Sigmoid colon (tissue), 7 donors: ENCODE data around the gene DYRK1A. TPM values are rescaled to one million over a fixed set of nuclear protein-coding genes. Genes with fewer than 3 reads are reported as not detected.
"Not testable (repeated sequence)": the region's sequence is repeated elsewhere in the genome, so short reads cannot be mapped to it uniquely, and the experiment has no call there.

Experiments used
- DNase-seq: peaks from one replicate; pipeline ENCODE4 v3.0.0-alpha.2; 2019
- H3K27ac ChIP-seq, 4 donors: fragments of 200-600 bp; sonication (generic); one replicate each; pipeline ENCODE4 v1.5.1; 2016 to 2019; ENCODE audit warnings: mild to moderate bottlenecking in 1 of 4
- H3K27me3 ChIP-seq, 3 donors: fragments of 200-600 bp; sonication (generic); one replicate each; pipeline ENCODE4 v1.5.1; 2019; ENCODE audit warnings: mild to moderate bottlenecking in 1 of 3
- H3K36me3 ChIP-seq, 4 donors: fragments of 200-600 bp; sonication (generic); one replicate each; pipeline ENCODE4 v1.5.1; 2016 to 2019
- H3K4me1 ChIP-seq, 4 donors: fragments of 200-600 bp; sonication (generic); one replicate each; pipeline ENCODE4 v1.5.1; 2017 to 2019
- H3K4me3 ChIP-seq, 4 donors: fragments of 200-600 bp; sonication (generic); one replicate each; pipeline ENCODE4 v1.5.1; 2017 to 2019; ENCODE audit warnings: mild to moderate bottlenecking in 2 of 4, moderate library complexity in 1 of 4
- H3K9me3 ChIP-seq, 4 donors: fragments of 200-600 bp in 3 of 4; sonication (generic) in 3 of 4; one replicate each; pipeline versions ENCODE4 v1.5.1 to v1.6.1; 2013 to 2019
- CTCF ChIP-seq, 4 experiments: fragments of 450-650 bp in 3 of 4; fragments of 200-600 bp in 1 of 4; IDR thresholded peaks; one replicate each; pipeline ENCODE4 v1.5.1; 2016 to 2019; ENCODE audit warnings: antibody characterized with exemption in 4 of 4, mild to moderate bottlenecking in 3 of 4, moderate library complexity in 2 of 4
- EP300 ChIP-seq, 4 donors: sonication (generic); formaldehyde crosslinking; IDR thresholded peaks; one replicate each; pipeline ENCODE4 v1.6.1; 2017; ENCODE audit warnings: antibody characterized with exemption in 4 of 4
- POLR2A ChIP-seq, 2 donors: fragments of 450-650 bp; IDR thresholded peaks; one replicate each; pipeline ENCODE4 v1.6.1; 2016; ENCODE audit warnings: antibody characterized with exemption in 2 of 2, mild to moderate bottlenecking in 2 of 2, moderate library complexity in 2 of 2
- POLR2AphosphoS5 ChIP-seq, 4 donors: sonication (generic); formaldehyde crosslinking; IDR thresholded peaks; one replicate each; pipeline ENCODE4 v1.6.1; 2017; ENCODE audit warnings: antibody characterized with exemption in 4 of 4
- WGBS, 2 donors: extraction: QIAGEN DNeasy Blood & Tissue Kit; methylation state at CpG; one replicate each; pipeline ENCODE4 v1.1.7; 2013; 5-methylcytosine and 5-hydroxymethylcytosine counted together
- intact Hi-C: fragments of 100-400 bp; cut with DNase I; formaldehyde crosslinking; loops from one replicate; pipeline ENCODE4 v1.15.1; 2023
- polyA plus RNA-seq, 3 donors: library from polyadenylated mRNA; stranded (reverse); fragments of 200-250 nt; gene quantifications; one replicate each; pipeline ENCODE4 v1.2.3, GENCODE V29; 2013
- total RNA-seq, 4 donors: library from RNA; depleted of rRNA; stranded (reverse); fragments of >200 nt; gene quantifications; one replicate each; pipeline ENCODE4 v1.1.0, GENCODE V29; 2016
- donor health status: healthy with polysubstance abuse.
- donor health status: Bipolar disorder and iron deficiency.
- donor health status: healthy.

DYRK1A gene
- total and polyA plus RNA-seq, 7 donors: 11.4 to 74.1 (median 62.9) TPM

GRCh38 chr21:37548521-37548981 lies 182.0 kb downstream of the DYRK1A start:
- WGBS, 2 donors: 50 to 70% methylated on average over 2 of the region's 2 CpGs
- H3K9me3 ChIP-seq: no peaks in the 10 kb centered on the region
- H3K36me3 ChIP-seq: no peaks in the 10 kb centered on the region
- H3K27me3 ChIP-seq: no peaks in the 10 kb centered on the region
- H3K4me1 ChIP-seq: peaks cover 0 to 56% (median 41%) of the 10 kb centered on the region in 4 donors
- no peak overlapping the region for H3K27ac ChIP-seq
- TF ChIP-seq POLR2A (IDR thresholded peaks at IDR 0.05) (no peak), CTCF (IDR thresholded peaks at IDR 0.05) (no peak), POLR2AphosphoS5 (IDR thresholded peaks at IDR 0.05) (no peak), EP300 (IDR thresholded peaks at IDR 0.05) (no peak)
- DNase-seq: peak; percentile 44
- no peak overlapping the region for H3K4me3 ChIP-seq
- intact Hi-C loops: loop anchor here (5.0 kb wide), 1 partner anchor 281 kb away; the partner anchor contains the start of gene VPS26C

GRCh38 chr21:37549730-37550129 lies 183.2 kb downstream of the DYRK1A start:
- H3K4me1 ChIP-seq: peaks cover 0 to 56% (median 41%) of the 10 kb centered on the region in 4 donors
- 94 to 96% methylated on average over 4 of the region's 4 CpGs for WGBS, 2 donors

GRCh38 chr21:37550157-37550556 lies 183.6 kb downstream of the DYRK1A start:
- TF ChIP-seq EP300 (IDR thresholded peaks at IDR 0.05) (no peak), POLR2AphosphoS5 (IDR thresholded peaks at IDR 0.05) (no peak), CTCF (IDR thresholded peaks at IDR 0.05) (no peak), POLR2A (IDR thresholded peaks at IDR 0.05) (no peak)
- Histone ChIP-seq H3K4me3 (no peak overlapping the region), H3K9me3 (no peaks in the 10 kb centered on the region), H3K27ac (no peak overlapping the region), H3K4me1 (peaks cover 0 to 56% (median 41%) of the 10 kb centered on the region in 4 donors), H3K36me3 (no peaks in the 10 kb centered on the region), H3K27me3 (no peaks in the 10 kb centered on the region)
- intact Hi-C loops: no loop called here
- WGBS, 2 donors: 79 to 89% methylated on average over 9 of the region's 9 CpGs
- DNase-seq: peak; percentile 24

More at GRCh38 chr21:37549730-37550129, 183.2 kb downstream of the DYRK1A start:
- intact Hi-C loops: loop anchor here (5.0 kb wide), 1 partner anchor 282 kb away; the partner anchor contains the start of gene VPS26C
- H3K27me3 ChIP-seq, H3K36me3 ChIP-seq, DNase-seq, H3K9me3 ChIP-seq, H3K4me3 ChIP-seq, H3K27ac ChIP-seq: not testable (repeated sequence)

GRCh38 chr21:37550618-37551330 lies 184.2 kb downstream of the DYRK1A start:
- Histone ChIP-seq H3K4me1 (peaks cover 0 to 56% (median 40%) of the 10 kb centered on the region in 4 donors), H3K36me3 (no peaks in the 10 kb centered on the region), H3K4me3 (peak overlapping the region; percentile 13 to 37 (median 23)), H3K9me3 (no peaks in the 10 kb centered on the region), H3K27me3 (no peaks in the 10 kb centered on the region), H3K27ac (peak overlapping the region in 2 of 4 donors; percentile 61 to 64)
- DNase-seq: peak; percentile 60
- TF ChIP-seq POLR2AphosphoS5 (IDR thresholded peaks at IDR 0.05) (no peak), EP300 (IDR thresholded peaks at IDR 0.05) (no peak), CTCF (IDR thresholded peaks at IDR 0.05) (no peak), POLR2A (IDR thresholded peaks at IDR 0.05) (no peak)
- 55 to 67% methylated on average over 12 of the region's 12 CpGs for WGBS, 2 donors
- intact Hi-C loops: no loop called here

- intact Hi-C loops: no loop called here
- Histone ChIP-seq H3K36me3 (no peaks in the 10 kb centered on the region), H3K27me3 (no peaks in the 10 kb centered on the region), H3K4me1 (peaks cover 0 to 49% (median 33%) of the 10 kb centered on the region in 4 donors), H3K9me3 (no peaks in the 10 kb centered on the region), H3K4me3 (peak overlapping the region; percentile 13 to 37 (median 23)), H3K27ac (peak overlapping the region in 3 of 4 donors; percentile 2 to 64 (median 61))
- peak; percentile 76 for DNase-seq
- TF ChIP-seq POLR2AphosphoS5 (IDR thresholded peaks at IDR 0.05) (peak; percentile 15 to 73 (median 48)), EP300 (IDR thresholded peaks at IDR 0.05) (peak in 1 of 4 donors; percentile 9), POLR2A (IDR thresholded peaks at IDR 0.05) (no peak)
- 21 to 56% methylated on average over 21 of the region's 21 CpGs for WGBS, 2 donors
Observed at GRCh38 chr21:37551331-37551992, 184.9 kb downstream of the DYRK1A start.
